DMS153 treated with DMSO at 0.1 percent for 48 hours (cell line): ENCODE data around the gene ZNF442.
"Not testable (repeated sequence)": the region's sequence is repeated elsewhere in the genome, so short reads cannot be mapped to it uniquely, and the experiment has no call there.

Experiments used
- DNase-seq: peaks from one replicate; lab custom pipeline; 2025; ENCODE audit not compliant: unreplicated experiment; lab: John Stamatoyannopoulos, UW

The ZNF442 gene

DNA sequence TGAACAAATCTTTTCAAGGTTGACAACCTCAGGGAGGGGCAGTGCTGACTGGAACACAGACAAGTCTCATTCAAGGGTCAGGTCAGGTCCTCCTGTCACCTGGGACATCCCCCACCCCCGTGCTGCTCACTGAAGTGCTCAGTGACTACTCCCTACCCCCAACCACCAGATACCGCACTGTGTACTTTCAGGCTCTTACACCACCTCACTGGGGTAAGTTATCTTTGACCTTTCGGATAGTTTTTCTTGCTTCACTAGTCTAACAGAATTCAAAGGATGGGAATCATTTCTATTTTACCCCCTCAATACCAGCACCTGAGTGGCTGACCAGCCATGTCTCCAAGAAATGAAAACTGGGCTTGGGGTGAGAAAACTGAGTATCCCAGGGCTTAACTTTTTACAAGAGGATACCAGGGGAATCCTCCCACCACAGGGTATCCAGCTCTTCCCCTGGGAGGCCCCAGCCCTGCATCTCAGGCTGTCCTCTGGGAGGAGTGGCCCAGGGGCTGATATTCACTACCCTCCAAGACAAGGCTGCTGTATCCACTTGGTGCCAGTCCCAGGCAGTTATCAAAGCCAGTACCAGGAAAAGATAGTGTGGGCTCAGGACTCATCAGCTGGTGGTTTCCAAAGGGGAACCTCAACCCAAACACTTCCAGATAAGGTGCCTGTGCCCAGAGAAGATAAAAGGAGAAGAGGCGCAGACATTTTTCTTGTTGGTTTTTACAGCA, 34.1 kb downstream of the ZNF442 start:
- DNase-seq = no peak

- no peak for DNase-seq
Observed at GRCh38 chr19:12330340-12330739, 35.1 kb downstream of the ZNF442 start.

DNA sequence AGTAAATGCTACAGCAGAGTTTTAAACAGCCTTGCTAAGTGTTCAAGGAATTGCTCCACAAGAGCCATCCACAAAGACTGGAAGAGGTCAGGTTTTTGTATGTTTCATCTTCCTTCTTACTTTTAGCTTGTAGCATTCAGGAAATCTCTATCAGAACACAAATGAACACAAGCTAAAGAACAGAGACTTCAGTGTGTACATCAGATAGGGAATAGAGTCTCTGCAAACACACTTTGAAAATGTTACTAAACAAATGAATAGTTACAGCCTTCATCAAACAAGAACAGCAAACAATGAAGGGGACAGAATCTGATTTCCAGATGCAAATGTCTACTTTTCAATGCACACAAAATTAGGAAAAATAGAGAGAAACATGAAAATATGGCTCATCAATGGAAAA, 39.8 kb downstream of the ZNF442 start:
- no peak for DNase-seq

DNA sequence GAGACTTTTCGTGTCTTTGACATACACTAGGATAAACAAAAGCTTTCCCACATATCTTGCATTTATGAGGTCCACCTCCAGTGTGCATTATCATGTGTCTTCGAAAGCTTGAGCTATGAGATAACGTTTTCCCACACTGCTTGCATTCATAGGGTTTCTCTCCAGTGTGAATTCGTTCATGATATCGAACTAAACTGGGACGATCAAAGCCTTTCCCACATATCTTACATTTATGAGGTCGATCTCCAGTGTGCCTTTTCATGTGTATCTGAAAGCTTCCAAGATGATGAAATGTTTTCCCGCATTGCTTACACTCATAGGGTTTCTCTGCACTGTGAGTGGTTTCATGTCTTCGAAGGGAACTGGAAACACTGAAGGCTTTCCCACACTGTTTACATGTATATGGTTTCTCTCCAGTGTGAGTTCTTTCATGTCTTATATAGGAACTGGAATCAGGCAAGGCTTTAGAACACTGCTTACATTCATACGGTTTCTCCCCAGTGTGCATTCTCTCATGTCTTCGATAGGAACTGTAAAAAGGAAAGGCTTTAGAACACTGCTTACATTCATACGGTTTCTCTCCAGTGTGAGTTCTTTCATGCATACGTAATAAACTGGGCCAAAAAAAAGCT, 46.6 kb downstream of the ZNF442 start:
- DNase-seq = no peak

GRCh38 chr19:12314553-12314952, 50.9 kb downstream of the ZNF442 start:
- no peak for DNase-seq

DNA sequence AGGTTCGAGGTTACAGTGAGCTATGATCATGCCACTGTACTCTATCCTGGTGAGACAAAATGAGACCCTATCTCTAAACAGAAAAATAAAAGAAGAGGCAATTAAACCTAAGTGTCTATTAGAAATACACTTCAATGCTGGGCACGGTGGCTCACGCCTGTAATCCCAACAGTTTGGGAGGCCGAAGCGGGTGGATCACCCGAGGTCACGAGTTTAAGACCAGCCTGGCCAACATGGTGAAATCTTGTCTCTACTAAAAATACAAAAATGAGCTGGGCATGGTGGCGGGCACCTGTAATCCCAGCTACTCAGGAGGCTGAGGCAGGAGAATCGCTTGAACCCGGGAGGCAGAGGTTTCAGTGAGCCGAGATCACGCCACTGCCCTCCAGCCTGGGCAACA, 56.6 kb downstream of the ZNF442 start:
- not testable (repeated sequence) for DNase-seq
